Fibroblast of lung (primary cell): ENCODE data around the gene GM2A. TPM values are rescaled to one million over a fixed set of nuclear protein-coding genes. Genes with fewer than 3 reads are reported as not detected.

Experiments used
- DNase-seq, 2 donors: peaks; one replicate each; pipeline versions ENCODE4 v3.0.0 to v3.0.0-alpha.2; 2010; ENCODE audit warnings: low read depth in 2 of 2
- H2AFZ ChIP-seq: 2 replicates; pipeline ENCODE4 v1.5.1; 2012; ENCODE audit warnings: low read length, control low read depth, inconsistent platforms
- H3K27ac ChIP-seq: 2 replicates; pipeline ENCODE4 v1.5.1; 2011; ENCODE audit warnings: low read length, control low read depth; ENCODE audit not compliant: insufficient read depth
- H3K27me3 ChIP-seq: 2 replicates; pipeline ENCODE4 v1.5.1; 2011; ENCODE audit warnings: mild to moderate bottlenecking, low read length; ENCODE audit not compliant: control insufficient read depth, insufficient read depth
- H3K36me3 ChIP-seq: 2 replicates; pipeline ENCODE4 v1.5.1; 2011; ENCODE audit warnings: low read length; ENCODE audit not compliant: control insufficient read depth, insufficient read depth
- H3K4me1 ChIP-seq: 2 replicates; pipeline ENCODE4 v1.5.1; 2011; ENCODE audit warnings: low read length; ENCODE audit not compliant: control insufficient read depth, insufficient read depth; ENCODE audit errors: extremely low read depth
- H3K4me2 ChIP-seq: 2 replicates; pipeline ENCODE4 v1.5.1; 2011; ENCODE audit warnings: low read length, control low read depth; ENCODE audit not compliant: insufficient read depth; ENCODE audit errors: extremely low read depth
- H3K4me3 ChIP-seq, 4 experiments: fragments of 200-600 bp in 1 of 4; sonication (generic) in 1 of 4; replicated peaks in 1 of 4; 2 replicates each; pipeline ENCODE4 v1.5.1; 2011 to 2016; ENCODE audit warnings: low read length in 4 of 4, low read depth in 3 of 4, mild to moderate bottlenecking in 3 of 4, control low read depth in 2 of 4, inconsistent platforms in 1 of 4, mixed read lengths in 1 of 4; ENCODE audit not compliant: insufficient read depth in 1 of 4; ENCODE audit errors: control extremely low read depth in 1 of 4
- H3K79me2 ChIP-seq: 2 replicates; pipeline ENCODE4 v1.5.1; 2012; ENCODE audit warnings: mild to moderate bottlenecking, low read length, inconsistent platforms; ENCODE audit not compliant: control insufficient read depth, insufficient read depth
- H3K9ac ChIP-seq: 2 replicates; pipeline ENCODE4 v1.5.1; 2011; ENCODE audit warnings: mild to moderate bottlenecking, low read length, control low read depth; ENCODE audit not compliant: insufficient read depth
- H3K9me3 ChIP-seq: 2 replicates; pipeline ENCODE4 v1.5.1; 2012; ENCODE audit warnings: low read depth, low read length; ENCODE audit not compliant: control insufficient read depth, insufficient read depth
- H4K20me1 ChIP-seq: 2 replicates; pipeline ENCODE4 v1.5.1; 2011; ENCODE audit warnings: low read length; ENCODE audit not compliant: control insufficient read depth, insufficient read depth; ENCODE audit errors: extremely low read depth
- EZH2 ChIP-seq: IDR thresholded peaks from 2 replicates; pipeline ENCODE4 v1.5.1; 2012; ENCODE audit warnings: low read length, control low read depth, mild to moderate bottlenecking; ENCODE audit errors: missing control alignments
- polyA plus RNA-seq, 2 donors: library from polyadenylated mRNA; depleted of rRNA in 1 of 2; stranded (reverse) in 1 of 2; unstranded in 1 of 2; fragments of >200 nt; gene quantifications; 2 replicates each; pipeline ENCODE4 v1.2.1, GENCODE V29; 2011 to 2012; ENCODE audit warnings: missing spikeins in 1 of 2
- total RNA-seq: library from RNA; depleted of rRNA; stranded (reverse); fragments of >200 nt; gene quantifications from 2 replicates; pipeline ENCODE4 v1.2.1, GENCODE V29; 2014
- TF ChIP-seq, protein P1 (sequence below), 2 donors: IDR thresholded peaks in 1 of 2; conservative IDR thresholded peaks in 1 of 2; 1 replicate in 1 of 2; 2 replicates in 1 of 2; pipeline ENCODE4 v1.5.1; 2011 to 2012; ENCODE audit warnings: low read length in 2 of 2, control low read depth in 1 of 2, inconsistent platforms in 1 of 2, low read depth in 1 of 2, mild to moderate bottlenecking in 1 of 2

Gene GM2A
- total and polyA plus RNA-seq, 2 donors (not counting 1 experiment from before 2014, with no cell fraction given): 11.9 to 28.2 TPM

DNA sequence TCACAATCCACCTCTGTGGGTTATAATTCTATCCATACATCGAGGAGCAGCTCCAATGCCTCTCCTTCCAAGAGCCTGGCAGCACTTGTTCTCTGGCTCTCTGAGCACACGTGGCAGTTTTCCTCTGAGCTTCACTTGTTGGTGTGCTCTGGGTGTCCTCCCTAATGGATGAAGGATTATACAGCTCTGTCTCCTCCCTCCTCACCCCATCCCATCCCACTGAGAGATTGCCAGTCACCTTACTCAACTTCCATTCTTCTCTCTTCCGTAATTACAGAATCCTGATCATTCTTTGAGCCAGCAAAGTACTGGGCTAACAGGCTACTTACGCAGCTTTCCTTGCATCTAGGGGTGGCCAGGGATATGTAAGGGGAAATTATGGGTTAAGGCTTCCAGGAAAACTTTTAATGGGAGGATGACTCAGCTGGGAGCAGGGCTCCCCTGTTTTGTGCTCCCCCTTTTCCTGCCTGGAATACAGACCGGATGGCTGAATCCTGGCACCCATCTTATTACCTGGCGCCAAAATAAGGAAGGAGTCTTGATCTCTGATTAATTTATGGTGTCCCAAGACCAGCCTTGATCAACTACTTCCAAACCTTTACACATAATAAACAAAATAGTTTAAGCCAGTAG lies 22.8 kb upstream of the GM2A start:
- no peak overlapping the region for H3K4me2 ChIP-seq
- H3K4me1 ChIP-seq: no peaks in the 10 kb centered on the region
- no peak overlapping the region for H3K9ac ChIP-seq
- H3K36me3 ChIP-seq: no peaks in the 10 kb centered on the region
- no peak overlapping the region for H3K4me3 ChIP-seq
- no peak for DNase-seq
- peaks cover 9% of the 10 kb centered on the region for H3K27me3 ChIP-seq
- no peak for TF ChIP-seq EZH2
- TF ChIP-seq, protein P1, sequence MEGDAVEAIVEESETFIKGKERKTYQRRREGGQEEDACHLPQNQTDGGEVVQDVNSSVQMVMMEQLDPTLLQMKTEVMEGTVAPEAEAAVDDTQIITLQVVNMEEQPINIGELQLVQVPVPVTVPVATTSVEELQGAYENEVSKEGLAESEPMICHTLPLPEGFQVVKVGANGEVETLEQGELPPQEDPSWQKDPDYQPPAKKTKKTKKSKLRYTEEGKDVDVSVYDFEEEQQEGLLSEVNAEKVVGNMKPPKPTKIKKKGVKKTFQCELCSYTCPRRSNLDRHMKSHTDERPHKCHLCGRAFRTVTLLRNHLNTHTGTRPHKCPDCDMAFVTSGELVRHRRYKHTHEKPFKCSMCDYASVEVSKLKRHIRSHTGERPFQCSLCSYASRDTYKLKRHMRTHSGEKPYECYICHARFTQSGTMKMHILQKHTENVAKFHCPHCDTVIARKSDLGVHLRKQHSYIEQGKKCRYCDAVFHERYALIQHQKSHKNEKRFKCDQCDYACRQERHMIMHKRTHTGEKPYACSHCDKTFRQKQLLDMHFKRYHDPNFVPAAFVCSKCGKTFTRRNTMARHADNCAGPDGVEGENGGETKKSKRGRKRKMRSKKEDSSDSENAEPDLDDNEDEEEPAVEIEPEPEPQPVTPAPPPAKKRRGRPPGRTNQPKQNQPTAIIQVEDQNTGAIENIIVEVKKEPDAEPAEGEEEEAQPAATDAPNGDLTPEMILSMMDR (conservative IDR thresholded peaks at IDR 0.05 in 1 of 2, IDR thresholded peaks at IDR 0.05 in 1 of 2; ENCODE audit: low read depth in 1 of 2, low read length in 2 of 2): no peak
- no peaks in the 10 kb centered on the region for H4K20me1 ChIP-seq
- no peaks in the 10 kb centered on the region for H3K9me3 ChIP-seq
- no peak overlapping the region for H3K27ac ChIP-seq
- no peaks in the 10 kb centered on the region for H3K79me2 ChIP-seq
- H2AFZ ChIP-seq: no peak overlapping the region

DNA sequence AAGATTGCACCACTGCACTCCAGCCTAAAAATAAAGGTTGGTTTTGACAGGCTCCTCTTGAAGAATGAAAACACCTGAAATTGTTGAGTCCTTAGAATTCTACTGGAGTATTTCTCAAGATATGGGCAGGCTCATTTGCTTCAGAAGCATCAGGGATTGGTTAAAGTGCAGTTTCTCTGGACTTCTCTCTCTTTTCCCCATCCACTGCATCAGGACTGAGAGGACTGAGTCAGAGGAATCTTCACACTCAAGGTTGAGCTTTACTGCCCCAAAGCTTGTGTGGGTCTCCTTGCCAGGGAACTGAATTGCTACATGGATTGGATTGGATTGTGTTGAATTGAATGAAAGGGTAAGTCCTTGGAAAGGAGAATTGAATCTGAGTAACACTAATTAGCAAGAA lies 21.6 kb upstream of the GM2A start:
- no peak for TF ChIP-seq EZH2
- TF ChIP-seq, protein P1 (conservative IDR thresholded peaks at IDR 0.05 in 1 of 2, IDR thresholded peaks at IDR 0.05 in 1 of 2; ENCODE audit: low read depth in 1 of 2, low read length in 2 of 2): no peak
- H4K20me1 ChIP-seq: no peaks in the 10 kb centered on the region
- H3K9me3 ChIP-seq: no peaks in the 10 kb centered on the region
- H3K36me3 ChIP-seq: no peaks in the 10 kb centered on the region
- no peaks in the 10 kb centered on the region for H3K4me1 ChIP-seq
- no peak overlapping the region for H2AFZ ChIP-seq
- no peak for DNase-seq
- H3K27me3 ChIP-seq: peaks cover 9% of the 10 kb centered on the region
- no peak overlapping the region for H3K4me2 ChIP-seq
- H3K27ac ChIP-seq: no peak overlapping the region
- H3K9ac ChIP-seq: no peak overlapping the region
- H3K79me2 ChIP-seq: no peaks in the 10 kb centered on the region
- H3K4me3 ChIP-seq: no peak overlapping the region

DNA sequence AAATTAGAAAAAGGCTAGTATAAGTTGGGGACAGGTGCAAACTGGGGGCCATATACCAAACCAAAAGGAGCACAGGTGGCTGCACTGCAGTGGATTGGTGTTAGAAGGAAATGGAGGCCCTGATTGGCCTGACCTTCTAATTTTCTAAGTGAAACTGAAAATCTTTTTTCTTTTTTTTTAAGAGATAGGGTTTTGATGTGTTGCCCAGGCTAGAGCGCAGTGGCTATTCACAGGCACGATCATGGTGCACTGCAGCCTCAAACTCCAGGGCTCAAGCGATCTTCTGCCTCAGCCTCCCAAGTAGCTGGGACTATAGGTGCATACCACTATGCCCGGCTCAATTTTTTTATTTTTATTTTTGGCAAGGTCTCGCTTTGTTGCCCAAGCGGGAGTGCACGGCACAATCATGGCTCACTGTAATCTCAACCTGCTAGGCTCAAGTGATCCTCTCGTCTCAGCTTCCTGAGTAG lies 19.3 kb upstream of the GM2A start:
- no peak for DNase-seq
- H2AFZ ChIP-seq: no peak overlapping the region
- peaks cover 14% of the 10 kb centered on the region for H3K27me3 ChIP-seq
- H3K4me2 ChIP-seq: no peak overlapping the region
- no peak overlapping the region for H3K27ac ChIP-seq
- no peaks in the 10 kb centered on the region for H3K4me1 ChIP-seq
- no peak overlapping the region for H3K4me3 ChIP-seq
- no peak for TF ChIP-seq EZH2
- TF ChIP-seq, protein P1 (conservative IDR thresholded peaks at IDR 0.05 in 1 of 2, IDR thresholded peaks at IDR 0.05 in 1 of 2; ENCODE audit: low read depth in 1 of 2, low read length in 2 of 2): no peak
- H3K9me3 ChIP-seq: no peaks in the 10 kb centered on the region
- no peaks in the 10 kb centered on the region for H3K79me2 ChIP-seq
- no peaks in the 10 kb centered on the region for H4K20me1 ChIP-seq
- H3K9ac ChIP-seq: no peak overlapping the region
- no peaks in the 10 kb centered on the region for H3K36me3 ChIP-seq
